Adrenal gland (tissue), 5 donors: ENCODE results near the gene MAT2A.

Experiments used
- POLR2A ChIP-seq, 2 donors: fragments of 450-650 bp; IDR thresholded peaks; one replicate each; pipeline ENCODE4 v1.6.1; 2017; ENCODE audit warnings: antibody characterized with exemption in 2 of 2, mild to moderate bottlenecking in 2 of 2, moderate library complexity in 1 of 2
- TF ChIP-seq, protein P1 (sequence below), 6 experiments: fragments of 450-650 bp in 4 of 6; fragments of 200-600 bp in 2 of 6; sonication (generic) in 1 of 6; IDR thresholded peaks; 1 replicate in 5 of 6; 2 replicates in 1 of 6; pipeline versions ENCODE4 v1.5.1 to v1.8.0; 2016 to 2021; ENCODE audit warnings: antibody characterized with exemption in 6 of 6, mild to moderate bottlenecking in 2 of 6, moderate library complexity in 1 of 6
- donor health status: DM: no; HTN: no; CAD: no.

DNA sequence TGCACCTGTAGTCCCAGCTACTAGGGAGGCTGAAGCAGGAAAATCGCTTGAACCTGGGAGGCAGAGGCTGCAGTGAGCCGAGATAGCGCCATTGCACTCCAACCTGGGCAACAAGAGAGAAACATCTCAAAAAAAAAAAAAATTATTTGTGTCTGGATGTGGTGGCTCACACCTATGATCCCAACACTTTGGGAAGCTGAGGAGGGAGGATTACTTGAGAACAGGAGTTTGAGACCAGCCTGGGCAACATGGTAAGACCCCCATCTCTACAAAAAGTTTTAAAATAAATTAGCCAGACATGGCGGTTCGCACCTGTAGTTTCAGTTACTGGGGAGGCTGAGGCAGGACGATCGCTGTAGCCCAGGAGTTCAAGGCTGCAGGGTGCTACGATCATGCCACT, 36.8 kb downstream of the MAT2A start:
- TF ChIP-seq, protein P1, sequence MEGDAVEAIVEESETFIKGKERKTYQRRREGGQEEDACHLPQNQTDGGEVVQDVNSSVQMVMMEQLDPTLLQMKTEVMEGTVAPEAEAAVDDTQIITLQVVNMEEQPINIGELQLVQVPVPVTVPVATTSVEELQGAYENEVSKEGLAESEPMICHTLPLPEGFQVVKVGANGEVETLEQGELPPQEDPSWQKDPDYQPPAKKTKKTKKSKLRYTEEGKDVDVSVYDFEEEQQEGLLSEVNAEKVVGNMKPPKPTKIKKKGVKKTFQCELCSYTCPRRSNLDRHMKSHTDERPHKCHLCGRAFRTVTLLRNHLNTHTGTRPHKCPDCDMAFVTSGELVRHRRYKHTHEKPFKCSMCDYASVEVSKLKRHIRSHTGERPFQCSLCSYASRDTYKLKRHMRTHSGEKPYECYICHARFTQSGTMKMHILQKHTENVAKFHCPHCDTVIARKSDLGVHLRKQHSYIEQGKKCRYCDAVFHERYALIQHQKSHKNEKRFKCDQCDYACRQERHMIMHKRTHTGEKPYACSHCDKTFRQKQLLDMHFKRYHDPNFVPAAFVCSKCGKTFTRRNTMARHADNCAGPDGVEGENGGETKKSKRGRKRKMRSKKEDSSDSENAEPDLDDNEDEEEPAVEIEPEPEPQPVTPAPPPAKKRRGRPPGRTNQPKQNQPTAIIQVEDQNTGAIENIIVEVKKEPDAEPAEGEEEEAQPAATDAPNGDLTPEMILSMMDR (IDR thresholded peaks at IDR 0.05), result no peak
- TF ChIP-seq POLR2A (IDR thresholded peaks at IDR 0.05), result no peak
